Esophagus muscularis mucosa (tissue), 4 donors: ENCODE data around the gene MIEF2. TPM values are rescaled to one million over a fixed set of nuclear protein-coding genes. Genes with fewer than 3 reads are reported as not detected.

Experiments
- DNase-seq: peaks from one replicate; pipeline ENCODE4 v3.0.0-alpha.2; 2017; ENCODE audit errors: extremely low spot score
- H3K27ac ChIP-seq, 4 donors: fragments of 200-600 bp; sonication (generic); replicated peaks in 1 of 4; 1 replicate in 3 of 4; 2 replicates in 1 of 4; pipeline ENCODE4 v1.5.1; 2016 to 2019; ENCODE audit warnings: mild to moderate bottlenecking in 1 of 4
- H3K27me3 ChIP-seq, 4 donors: fragments of 200-600 bp; sonication (generic); one replicate each; pipeline versions ENCODE4 v1.5.1 to v1.6.0; 2016 to 2019
- H3K36me3 ChIP-seq, 4 donors: fragments of 200-600 bp; sonication (generic); one replicate each; pipeline ENCODE4 v1.5.1; 2016 to 2019
- H3K4me1 ChIP-seq, 4 donors: fragments of 200-600 bp; sonication (generic); one replicate each; pipeline ENCODE4 v1.5.1; 2016 to 2019
- H3K4me3 ChIP-seq, 4 donors: fragments of 200-600 bp; sonication (generic); 1 replicate in 2 of 4; 2 replicates in 2 of 4; pipeline ENCODE4 v1.5.1; 2016 to 2019; ENCODE audit warnings: mild to moderate bottlenecking in 4 of 4, moderate library complexity in 1 of 4
- H3K9me3 ChIP-seq, 4 donors: fragments of 200-600 bp; sonication (generic); 1 replicate in 3 of 4; 2 replicates in 1 of 4; pipeline ENCODE4 v1.5.1; 2016 to 2019
- EP300 ChIP-seq: sonication (generic); formaldehyde crosslinking; IDR thresholded peaks from one replicate; pipeline ENCODE4 v1.6.1; 2017; ENCODE audit warnings: antibody characterized with exemption
- POLR2A ChIP-seq: fragments of 450-650 bp; IDR thresholded peaks from one replicate; pipeline ENCODE4 v1.6.1; 2017; ENCODE audit warnings: antibody characterized with exemption, moderate library complexity, mild to moderate bottlenecking, low read depth
- POLR2AphosphoS5 ChIP-seq, 2 donors: sonication (generic); formaldehyde crosslinking; IDR thresholded peaks; one replicate each; pipeline ENCODE4 v1.6.1; 2017; ENCODE audit warnings: antibody characterized with exemption in 2 of 2
- WGBS: methylation state at CpG from one replicate; pipeline ENCODE4 v1.1.5; 2018; 5-methylcytosine and 5-hydroxymethylcytosine counted together
- intact Hi-C: fragments of 100-400 bp; cut with DNase I; formaldehyde crosslinking; loops from one replicate; pipeline ENCODE4 v1.15.1; 2023
- total RNA-seq, 4 donors: library from RNA; depleted of rRNA; stranded (reverse); fragments of >200 nt; gene quantifications; one replicate each; pipeline versions ENCODE4 v1.1.0 to v1.2.1, GENCODE V29; 2016
- TF ChIP-seq, protein P1 (sequence below), 3 experiments: fragments of 200-600 bp in 2 of 3; fragments of 450-650 bp in 1 of 3; sonication (generic) in 2 of 3; IDR thresholded peaks; one replicate each; pipeline ENCODE4 v1.5.1; 2017 to 2019; ENCODE audit warnings: antibody characterized with exemption in 3 of 3, mild to moderate bottlenecking in 2 of 3, moderate library complexity in 1 of 3

MIEF2 gene
- total RNA-seq, 4 donors from 2014 or later, result 10.8 to 27.2 (median 17.9) TPM

DNA sequence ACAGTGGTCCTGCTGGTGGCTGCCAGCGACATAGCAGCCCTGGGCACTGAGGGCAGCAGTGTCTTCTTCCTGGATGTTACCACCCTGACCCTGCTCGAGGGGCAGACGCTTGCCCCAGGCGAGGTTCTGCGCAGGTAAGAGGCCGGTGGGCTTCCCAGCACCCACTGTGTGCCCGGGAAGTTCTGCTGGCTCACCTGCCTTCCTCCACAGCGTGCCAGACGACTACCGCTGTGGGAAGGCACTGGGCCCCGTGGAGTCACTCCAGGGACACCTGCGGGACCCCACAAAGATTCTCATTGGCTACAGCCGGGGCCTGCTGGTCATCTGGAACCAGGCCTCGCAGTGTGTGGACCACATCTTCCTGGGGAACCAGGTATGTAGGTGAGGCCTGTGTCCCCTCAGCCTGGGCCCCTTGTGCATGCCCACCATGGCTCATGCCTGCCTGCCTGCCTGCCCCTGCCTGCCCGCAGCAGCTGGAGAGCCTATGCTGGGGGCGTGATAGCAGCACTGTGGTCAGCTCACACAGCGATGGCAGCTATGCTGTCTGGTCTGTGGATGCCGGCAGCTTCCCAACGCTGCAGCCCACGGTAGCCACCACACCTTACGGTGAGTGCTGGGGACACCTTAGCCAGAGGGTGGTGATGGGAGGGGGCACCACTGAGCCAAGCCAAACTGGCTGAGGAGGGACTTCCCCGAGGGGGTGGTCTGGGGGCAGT lies 26.5 kb upstream of the MIEF2 start:
- peaks cover 22 to 69% (median 64%) of the 10 kb centered on the region in 4 donors for H3K36me3 ChIP-seq
- intact Hi-C loops, result no loop called here
- TF ChIP-seq POLR2A (no peak), EP300 (no peak), POLR2AphosphoS5 (IDR thresholded peaks at IDR 0.05) (no peak)
- TF ChIP-seq, protein P1, sequence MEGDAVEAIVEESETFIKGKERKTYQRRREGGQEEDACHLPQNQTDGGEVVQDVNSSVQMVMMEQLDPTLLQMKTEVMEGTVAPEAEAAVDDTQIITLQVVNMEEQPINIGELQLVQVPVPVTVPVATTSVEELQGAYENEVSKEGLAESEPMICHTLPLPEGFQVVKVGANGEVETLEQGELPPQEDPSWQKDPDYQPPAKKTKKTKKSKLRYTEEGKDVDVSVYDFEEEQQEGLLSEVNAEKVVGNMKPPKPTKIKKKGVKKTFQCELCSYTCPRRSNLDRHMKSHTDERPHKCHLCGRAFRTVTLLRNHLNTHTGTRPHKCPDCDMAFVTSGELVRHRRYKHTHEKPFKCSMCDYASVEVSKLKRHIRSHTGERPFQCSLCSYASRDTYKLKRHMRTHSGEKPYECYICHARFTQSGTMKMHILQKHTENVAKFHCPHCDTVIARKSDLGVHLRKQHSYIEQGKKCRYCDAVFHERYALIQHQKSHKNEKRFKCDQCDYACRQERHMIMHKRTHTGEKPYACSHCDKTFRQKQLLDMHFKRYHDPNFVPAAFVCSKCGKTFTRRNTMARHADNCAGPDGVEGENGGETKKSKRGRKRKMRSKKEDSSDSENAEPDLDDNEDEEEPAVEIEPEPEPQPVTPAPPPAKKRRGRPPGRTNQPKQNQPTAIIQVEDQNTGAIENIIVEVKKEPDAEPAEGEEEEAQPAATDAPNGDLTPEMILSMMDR (IDR thresholded peaks at IDR 0.05), result no peak

DNA sequence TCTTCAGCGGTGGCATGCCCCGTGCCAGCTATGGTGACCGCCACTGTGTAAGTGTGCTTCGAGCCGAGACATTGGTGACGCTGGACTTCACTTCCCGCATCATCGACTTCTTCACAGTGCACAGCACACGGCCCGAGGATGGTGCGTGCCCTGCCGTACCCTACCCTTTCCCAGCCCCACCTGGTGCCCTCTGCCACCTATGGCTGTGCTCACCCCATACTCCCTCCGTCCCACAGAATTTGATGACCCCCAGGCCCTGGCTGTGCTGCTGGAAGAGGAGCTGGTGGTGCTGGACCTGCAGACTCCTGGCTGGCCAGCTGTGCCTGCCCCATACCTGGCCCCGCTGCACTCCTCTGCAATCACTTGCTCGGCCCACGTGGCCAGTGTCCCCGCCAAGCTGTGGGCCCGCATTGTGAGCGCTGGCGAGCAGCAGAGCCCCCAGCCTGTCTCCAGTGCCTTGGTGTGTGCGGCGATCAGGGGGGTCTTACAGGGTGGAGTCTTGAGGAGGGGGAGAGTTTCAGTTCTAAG lies 25.5 kb upstream of the MIEF2 start:
- WGBS, result 93% methylated on average over 13 of the region's 22 CpGs
- TF ChIP-seq EP300 (no peak), POLR2A (no peak), POLR2AphosphoS5 (IDR thresholded peaks at IDR 0.05) (no peak)
- TF ChIP-seq, protein P1 (IDR thresholded peaks at IDR 0.05), result no peak
- Histone ChIP-seq H3K4me3 (no peak overlapping the region), H3K27me3 (no peaks in the 10 kb centered on the region), H3K9me3 (no peaks in the 10 kb centered on the region), H3K4me1 (peaks cover 0 to 13% (median 2%) of the 10 kb centered on the region in 4 donors), H3K36me3 (peaks cover 22 to 75% (median 66%) of the 10 kb centered on the region in 4 donors), H3K27ac (no peak overlapping the region)
- intact Hi-C loops, result no loop called here
- DNase-seq, result no peak

More for the DNA sequence above, 26.5 kb upstream of the MIEF2 start:
- no peak for DNase-seq
- H3K27ac ChIP-seq, result no peak overlapping the region
- peaks cover 0 to 21% (median 0%) of the 10 kb centered on the region in 4 donors for H3K4me1 ChIP-seq
- no peaks in the 10 kb centered on the region for H3K27me3 ChIP-seq
- WGBS, result 93% methylated on average over 3 of the region's 22 CpGs
- H3K9me3 ChIP-seq, result no peaks in the 10 kb centered on the region
- no peak overlapping the region for H3K4me3 ChIP-seq

DNA sequence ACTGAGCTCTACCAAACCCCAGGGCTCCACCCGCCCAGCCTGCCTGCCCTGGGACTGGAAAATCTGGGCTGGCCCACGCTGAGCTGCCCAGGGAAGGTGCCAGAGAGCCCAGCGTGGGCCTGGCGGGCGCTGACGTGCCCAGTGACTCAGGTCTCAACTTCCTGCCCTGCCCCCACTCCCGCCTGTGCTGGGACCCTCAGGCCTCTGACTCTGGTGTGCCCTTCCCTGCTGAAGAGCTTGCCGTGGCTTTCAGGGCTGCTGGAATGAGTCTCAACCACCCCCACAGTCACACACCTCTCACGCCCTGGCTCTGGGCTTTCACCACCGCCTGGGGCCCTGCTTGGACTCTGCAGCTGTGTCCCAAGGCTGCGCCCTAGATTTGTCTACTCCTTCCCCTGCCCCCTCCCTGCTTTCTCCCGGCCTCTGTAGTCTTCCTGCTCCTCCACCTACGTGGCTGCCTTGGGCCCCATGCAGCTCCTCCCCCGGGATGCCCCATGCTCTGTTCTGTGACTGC lies 24.7 kb upstream of the MIEF2 start:
- TF ChIP-seq POLR2A (no peak), EP300 (no peak), POLR2AphosphoS5 (IDR thresholded peaks at IDR 0.05) (no peak)
- TF ChIP-seq, protein P1 (IDR thresholded peaks at IDR 0.05), result no peak

DNA sequence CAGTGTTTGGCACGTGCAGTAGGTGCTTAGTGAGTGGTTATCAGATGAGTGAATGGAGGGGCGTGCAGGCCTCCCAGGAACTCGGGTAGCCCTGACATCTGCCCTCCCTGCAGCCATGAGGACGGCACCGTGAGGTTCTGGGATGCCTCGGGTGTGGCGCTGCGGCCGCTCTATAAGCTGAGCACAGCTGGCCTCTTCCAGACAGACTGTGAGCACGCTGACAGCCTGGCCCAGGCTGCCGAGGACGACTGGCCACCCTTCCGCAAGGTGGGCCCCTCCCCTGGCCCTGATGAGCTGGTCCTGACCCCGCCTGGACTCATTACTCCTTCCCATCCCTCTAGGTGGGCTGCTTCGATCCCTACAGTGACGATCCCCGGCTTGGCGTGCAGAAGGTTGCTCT lies 24.0 kb upstream of the MIEF2 start:
- WGBS, result 89% methylated on average over 9 of the region's 18 CpGs
- Histone ChIP-seq H3K36me3 (peaks cover 22 to 90% (median 74%) of the 10 kb centered on the region in 4 donors), H3K27me3 (no peaks in the 10 kb centered on the region), H3K9me3 (no peaks in the 10 kb centered on the region), H3K4me1 (peaks cover 0 to 4% (median 0%) of the 10 kb centered on the region in 4 donors), H3K4me3 (no peak overlapping the region), H3K27ac (no peak overlapping the region)
- intact Hi-C loops, result no loop called here
- no peak for DNase-seq
- no peak for TF ChIP-seq POLR2AphosphoS5 (IDR thresholded peaks at IDR 0.05)
- no peak for TF ChIP-seq EP300
- TF ChIP-seq, protein P1 (IDR thresholded peaks at IDR 0.05), result no peak
- no peak for TF ChIP-seq POLR2A

More for the DNA sequence above, 24.7 kb upstream of the MIEF2 start:
- no peak for DNase-seq
- no peak overlapping the region for H3K4me3 ChIP-seq
- H3K9me3 ChIP-seq, result no peaks in the 10 kb centered on the region
- peaks cover 0 to 4% (median 2%) of the 10 kb centered on the region in 4 donors for H3K4me1 ChIP-seq
- no peak overlapping the region for H3K27ac ChIP-seq
- 79% methylated on average over 6 of the region's 14 CpGs for WGBS
- H3K36me3 ChIP-seq, result peaks cover 22 to 83% (median 68%) of the 10 kb centered on the region in 4 donors
- no peaks in the 10 kb centered on the region for H3K27me3 ChIP-seq
- intact Hi-C loops, result no loop called here
